ENCODE results near the gene KCTD7. TPM values are rescaled to one million over a fixed set of nuclear protein-coding genes. Genes with fewer than 3 reads are reported as not detected.

KCTD7 gene
- total RNA-seq, 1 experiment from 2014 or later = 11.6 TPM

DNA sequence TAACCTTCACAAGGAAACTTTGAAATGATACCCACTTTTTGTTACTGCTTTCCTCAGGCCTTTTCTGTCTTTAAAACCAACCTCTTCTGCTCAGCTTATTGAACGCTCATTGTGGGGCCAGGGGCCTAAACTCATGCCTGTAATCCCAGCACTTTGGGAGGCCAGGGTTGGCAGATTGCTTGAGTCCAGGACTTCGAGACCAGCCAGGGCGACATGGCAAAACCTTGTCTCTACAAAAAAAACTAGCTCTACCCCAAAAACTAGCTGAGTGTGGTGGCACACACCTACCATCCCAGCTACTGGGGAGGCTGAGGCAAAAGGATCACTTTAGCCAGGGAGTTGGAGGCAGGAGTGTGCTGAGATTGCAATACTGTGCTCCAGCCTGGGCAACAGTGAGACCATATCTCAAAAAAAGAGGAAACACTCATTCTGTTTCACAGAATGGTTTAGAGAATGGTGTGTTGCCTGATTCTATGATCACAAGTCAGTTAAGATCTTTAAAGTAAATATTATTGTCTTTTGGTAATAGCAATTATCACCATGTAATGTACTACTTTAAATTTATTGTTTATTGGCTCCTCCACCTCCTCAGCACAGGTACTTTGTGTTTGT, 51.1 kb downstream of the KCTD7 start:
- TF ChIP-seq, protein P1, sequence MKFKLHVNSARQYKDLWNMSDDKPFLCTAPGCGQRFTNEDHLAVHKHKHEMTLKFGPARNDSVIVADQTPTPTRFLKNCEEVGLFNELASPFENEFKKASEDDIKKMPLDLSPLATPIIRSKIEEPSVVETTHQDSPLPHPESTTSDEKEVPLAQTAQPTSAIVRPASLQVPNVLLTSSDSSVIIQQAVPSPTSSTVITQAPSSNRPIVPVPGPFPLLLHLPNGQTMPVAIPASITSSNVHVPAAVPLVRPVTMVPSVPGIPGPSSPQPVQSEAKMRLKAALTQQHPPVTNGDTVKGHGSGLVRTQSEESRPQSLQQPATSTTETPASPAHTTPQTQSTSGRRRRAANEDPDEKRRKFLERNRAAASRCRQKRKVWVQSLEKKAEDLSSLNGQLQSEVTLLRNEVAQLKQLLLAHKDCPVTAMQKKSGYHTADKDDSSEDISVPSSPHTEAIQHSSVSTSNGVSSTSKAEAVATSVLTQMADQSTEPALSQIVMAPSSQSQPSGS (CRISPR knock-in tag; IDR thresholded peaks at IDR 0.05; ENCODE audit: borderline replicate concordance, low read depth) = no peak
- TF ChIP-seq, protein P2, sequence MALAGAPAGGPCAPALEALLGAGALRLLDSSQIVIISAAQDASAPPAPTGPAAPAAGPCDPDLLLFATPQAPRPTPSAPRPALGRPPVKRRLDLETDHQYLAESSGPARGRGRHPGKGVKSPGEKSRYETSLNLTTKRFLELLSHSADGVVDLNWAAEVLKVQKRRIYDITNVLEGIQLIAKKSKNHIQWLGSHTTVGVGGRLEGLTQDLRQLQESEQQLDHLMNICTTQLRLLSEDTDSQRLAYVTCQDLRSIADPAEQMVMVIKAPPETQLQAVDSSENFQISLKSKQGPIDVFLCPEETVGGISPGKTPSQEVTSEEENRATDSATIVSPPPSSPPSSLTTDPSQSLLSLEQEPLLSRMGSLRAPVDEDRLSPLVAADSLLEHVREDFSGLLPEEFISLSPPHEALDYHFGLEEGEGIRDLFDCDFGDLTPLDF (CRISPR knock-in tag; IDR thresholded peaks at IDR 0.05) = no peak
- no peak for TF ChIP-seq USF2 (CRISPR knock-in tag; IDR thresholded peaks at IDR 0.05)
- TF ChIP-seq FOXP1 (CRISPR knock-in tag; IDR thresholded peaks at IDR 0.05; ENCODE audit: borderline replicate concordance) = no peak
- TF ChIP-seq ZNF121 (CRISPR knock-in tag; IDR thresholded peaks at IDR 0.05) = no peak
- no peak for TF ChIP-seq SMAD3 (CRISPR knock-in tag; IDR thresholded peaks at IDR 0.05; ENCODE audit: borderline replicate concordance)
- TF ChIP-seq MXD4 (CRISPR knock-in tag; IDR thresholded peaks at IDR 0.05; ENCODE audit: borderline replicate concordance) = no peak
- no peak for TF ChIP-seq ZNF138 (CRISPR knock-in tag; conservative IDR thresholded peaks at IDR 0.05)
- TF ChIP-seq FOXP4 (CRISPR knock-in tag; IDR thresholded peaks at IDR 0.05) = no peak
- TF ChIP-seq NFE2L1 (CRISPR knock-in tag; IDR thresholded peaks at IDR 0.05) = no peak
- no peak for TF ChIP-seq ZBTB21 (CRISPR knock-in tag; IDR thresholded peaks at IDR 0.05; ENCODE audit: borderline replicate concordance)
- TF ChIP-seq ELF4 (CRISPR knock-in tag; IDR thresholded peaks at IDR 0.05; ENCODE audit: low read depth) = no peak
- TF ChIP-seq JAZF1 (CRISPR knock-in tag; IDR thresholded peaks at IDR 0.05) = no peak
- TF ChIP-seq SMAD4 (CRISPR knock-in tag; IDR thresholded peaks at IDR 0.05) = no peak
- TF ChIP-seq MAX (CRISPR knock-in tag; IDR thresholded peaks at IDR 0.05) = no peak

DNA sequence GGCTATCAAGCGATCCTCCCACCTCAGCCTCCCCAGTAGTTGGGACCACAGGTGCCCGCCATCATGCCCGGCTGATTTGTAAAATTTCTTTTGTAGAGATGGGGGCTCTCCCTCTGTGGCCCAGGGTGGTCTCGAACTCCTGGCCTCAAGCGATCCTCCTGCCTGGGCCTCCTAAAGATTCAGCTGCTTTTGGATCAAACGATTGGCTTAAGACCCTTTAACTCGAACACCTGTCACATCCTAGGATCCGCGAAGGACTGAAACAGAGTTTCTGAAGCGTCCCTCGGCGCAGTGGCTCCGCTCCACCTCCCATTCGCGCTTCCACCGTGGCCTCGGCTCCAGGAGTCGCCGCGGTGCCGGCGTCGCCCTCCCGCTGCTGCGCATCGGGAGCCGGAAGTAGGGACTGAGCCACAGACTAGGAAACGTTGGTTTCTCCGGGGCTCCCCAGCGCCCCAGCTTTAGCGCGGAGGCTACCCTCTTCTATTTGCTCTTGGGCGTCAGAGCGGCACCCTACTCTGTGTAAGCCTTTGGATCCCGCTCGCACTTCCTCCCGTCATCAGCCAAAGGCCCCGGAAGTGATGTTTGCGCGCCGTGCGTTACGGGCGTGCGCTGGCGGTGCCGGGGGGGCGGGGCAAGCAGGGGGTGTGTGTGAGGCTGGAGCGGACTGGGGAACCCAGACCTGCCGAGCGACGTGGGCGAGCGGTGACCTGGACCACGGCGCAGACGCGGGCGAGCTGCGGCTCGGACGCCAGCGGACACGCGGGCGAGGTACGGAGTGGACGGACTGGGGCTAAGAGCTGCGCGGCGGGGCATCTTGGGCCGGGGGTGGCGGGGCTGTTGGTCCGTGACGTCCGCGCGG, 53.0 kb downstream of the KCTD7 start:
- H3K36me3 Mint-ChIP-seq = no peaks in the 10 kb centered on the region
- DNase-seq (ENCODE audit: low spot score) (peak; percentile 90), ATAC-seq (peak; percentile 92)
- H3K9me3 Mint-ChIP-seq = no peaks in the 10 kb centered on the region
- POLR2A ChIA-PET = interaction anchor here (0.6 kb wide), 1 partner anchor 181 kb away, joined by 5 read pairs; no protein-coding TSS in a partner anchor
- H3K4me1 Mint-ChIP-seq = peaks cover 12% of the 10 kb centered on the region
- peak overlapping the region; percentile 78 for H3K4me3 Mint-ChIP-seq
- H3K27ac Mint-ChIP-seq = peak overlapping the region; percentile 86
- H3K27me3 Mint-ChIP-seq (ENCODE audit: low read depth) = peaks cover 8% of the 10 kb centered on the region
- CTCF ChIA-PET = no interaction called here
- TF ChIP-seq ZBTB43 (CRISPR knock-in tag; IDR thresholded peaks at IDR 0.05) = peak; percentile 76; the same call in 1 of the 2 replicates
- 0 out of 2 replicates have a peak, but pooled peaks have one; percentile 24 for TF ChIP-seq FOXP4 (CRISPR knock-in tag; IDR thresholded peaks at IDR 0.05)
- peak; percentile 66; the same call in 1 of the 2 replicates for TF ChIP-seq IRF1 (CRISPR knock-in tag; IDR thresholded peaks at IDR 0.05)
- peak; percentile 77 for TF ChIP-seq FOXK1 (CRISPR knock-in tag; IDR thresholded peaks at IDR 0.05)
- TF ChIP-seq NFATC4 (CRISPR knock-in tag; IDR thresholded peaks at IDR 0.05) = no peak
- no peak for TF ChIP-seq ZNF423 (CRISPR knock-in tag; IDR thresholded peaks at IDR 0.05)
- peak; percentile 94 for TF ChIP-seq CREM (CRISPR knock-in tag; IDR thresholded peaks at IDR 0.05)
- 0 out of 2 replicates have a peak, but pooled peaks have one; percentile 34 for TF ChIP-seq TEAD1 (CRISPR knock-in tag; IDR thresholded peaks at IDR 0.05)
- no peak for TF ChIP-seq ESRRA (CRISPR knock-in tag; IDR thresholded peaks at IDR 0.05; ENCODE audit: borderline replicate concordance)
- peak; percentile 68; the same call in 1 of the 2 replicates for TF ChIP-seq GABPB1 (CRISPR knock-in tag; IDR thresholded peaks at IDR 0.05)

More for the DNA sequence above, 51.1 kb downstream of the KCTD7 start:
- POLR2A ChIA-PET = no interaction called here
- H3K27ac Mint-ChIP-seq = peak overlapping the region; percentile 25; the same call in 1 of the 2 replicates
- peaks cover 8% of the 10 kb centered on the region for H3K27me3 Mint-ChIP-seq (ENCODE audit: low read depth)
- no peaks in the 10 kb centered on the region for H3K36me3 Mint-ChIP-seq
- ATAC-seq (no peak), DNase-seq (ENCODE audit: low spot score) (no peak)
- H3K9me3 Mint-ChIP-seq = no peaks in the 10 kb centered on the region
- no peak overlapping the region for H3K4me3 Mint-ChIP-seq
- CTCF ChIA-PET = no interaction called here
- H3K4me1 Mint-ChIP-seq = peaks cover 12% of the 10 kb centered on the region
